NCI-H345 (cell line): ENCODE data around the gene DNM3.
"Not testable (repeated sequence)": the region's sequence is repeated elsewhere in the genome, so short reads cannot be mapped to it uniquely, and the experiment has no call there.

Experiments
- DNase-seq: peaks from one replicate; lab custom pipeline; 2025; lab: John Stamatoyannopoulos, UW

Gene DNM3

GRCh38 chr1:171841050-171841910 is at the start of gene DNM3:
Gene DNM3, plus strand, starts transcription at chr1:171841498. Its CDS starts 159 bp downstream, at chr1:171841657.
- peak; percentile 71 for DNase-seq

GRCh38 chr1:171792656-171793369 is 48.5 kb upstream of the DNM3 start:
- DNase-seq = no peak

- DNase-seq = no peak
Measured at GRCh38 chr1:171793636-171794035, 47.7 kb upstream of the DNM3 start.

DNA sequence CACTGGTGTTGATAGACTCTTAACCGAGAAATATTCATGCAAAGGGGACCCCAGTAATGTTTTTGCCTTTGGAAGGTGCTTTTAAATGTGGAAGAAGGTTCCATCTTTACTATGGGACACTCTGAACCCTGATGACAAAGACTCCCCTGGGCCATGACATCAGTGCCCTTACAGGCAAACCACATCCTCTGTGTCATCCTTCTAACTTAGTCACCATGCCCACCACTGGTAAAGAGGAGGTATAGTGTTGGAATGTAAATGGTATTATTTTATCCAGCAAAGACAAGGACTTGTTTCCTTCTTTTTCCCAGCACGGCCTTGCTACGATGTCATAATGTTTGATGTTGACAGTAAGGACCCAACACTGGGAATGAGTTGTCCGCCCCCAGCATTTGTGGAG is 47.2 kb upstream of the DNM3 start:
- DNase-seq = no peak

- DNase-seq = no peak
Measured at GRCh38 chr1:171796592-171796991, 44.7 kb upstream of the DNM3 start.

GRCh38 chr1:171798311-171798710 is 43.0 kb upstream of the DNM3 start:
- DNase-seq = no peak

DNA sequence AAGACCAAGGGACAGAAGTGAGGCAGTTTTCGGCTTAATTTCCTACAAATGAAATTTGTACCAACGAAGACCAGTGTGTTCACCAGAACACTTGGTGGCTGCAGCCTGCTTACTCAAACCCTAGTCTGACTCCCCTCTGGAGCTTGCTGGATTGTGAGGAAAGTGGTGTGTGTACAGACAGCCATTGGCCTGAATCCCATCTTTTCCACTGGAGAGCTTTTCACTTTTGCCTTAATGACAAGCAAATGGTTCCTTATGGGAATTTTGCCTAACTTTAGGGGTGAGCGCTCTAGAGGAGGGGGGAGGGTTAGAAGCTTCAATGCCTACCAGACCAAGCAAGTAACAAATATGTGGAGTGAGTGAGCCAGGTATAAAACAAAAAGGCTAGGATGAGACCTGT is 42.5 kb upstream of the DNM3 start:
- DNase-seq = no peak

- no peak for DNase-seq
Measured at GRCh38 chr1:171799166-171799565, 42.1 kb upstream of the DNM3 start.

GRCh38 chr1:171799698-171800097 is 41.6 kb upstream of the DNM3 start:
- DNase-seq = not testable (repeated sequence)

DNA sequence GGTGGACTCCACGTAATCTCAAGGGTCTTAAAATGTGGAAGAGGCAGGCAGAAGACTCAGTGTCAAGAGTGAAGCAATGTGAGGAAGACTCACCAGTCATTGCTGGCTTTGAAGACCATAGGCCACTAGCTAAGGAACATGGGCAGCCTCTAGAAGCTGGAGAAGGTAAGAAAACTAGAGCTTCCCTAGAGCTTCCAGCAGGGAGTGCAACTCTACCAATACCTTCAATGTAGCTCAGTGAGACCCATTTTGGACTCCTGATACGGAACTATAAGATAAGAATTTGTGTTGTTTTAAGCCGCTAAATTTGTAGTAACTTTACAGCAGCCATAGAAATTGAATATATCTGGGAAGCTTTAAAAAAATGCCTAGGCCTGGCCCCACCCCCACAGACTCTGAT is 41.0 kb upstream of the DNM3 start:
- no peak for DNase-seq

- no peak for DNase-seq
Measured at GRCh38 chr1:171800851-171801250, 40.4 kb upstream of the DNM3 start.

GRCh38 chr1:171801487-171801891 is 39.8 kb upstream of the DNM3 start:
- peak; percentile 33 for DNase-seq

GRCh38 chr1:171802207-171802606 is 39.1 kb upstream of the DNM3 start:
- no peak for DNase-seq

- no peak for DNase-seq
Measured at GRCh38 chr1:171803045-171803444, 38.3 kb upstream of the DNM3 start.

- DNase-seq = no peak
Measured at GRCh38 chr1:171803461-171804022, 37.8 kb upstream of the DNM3 start.

DNA sequence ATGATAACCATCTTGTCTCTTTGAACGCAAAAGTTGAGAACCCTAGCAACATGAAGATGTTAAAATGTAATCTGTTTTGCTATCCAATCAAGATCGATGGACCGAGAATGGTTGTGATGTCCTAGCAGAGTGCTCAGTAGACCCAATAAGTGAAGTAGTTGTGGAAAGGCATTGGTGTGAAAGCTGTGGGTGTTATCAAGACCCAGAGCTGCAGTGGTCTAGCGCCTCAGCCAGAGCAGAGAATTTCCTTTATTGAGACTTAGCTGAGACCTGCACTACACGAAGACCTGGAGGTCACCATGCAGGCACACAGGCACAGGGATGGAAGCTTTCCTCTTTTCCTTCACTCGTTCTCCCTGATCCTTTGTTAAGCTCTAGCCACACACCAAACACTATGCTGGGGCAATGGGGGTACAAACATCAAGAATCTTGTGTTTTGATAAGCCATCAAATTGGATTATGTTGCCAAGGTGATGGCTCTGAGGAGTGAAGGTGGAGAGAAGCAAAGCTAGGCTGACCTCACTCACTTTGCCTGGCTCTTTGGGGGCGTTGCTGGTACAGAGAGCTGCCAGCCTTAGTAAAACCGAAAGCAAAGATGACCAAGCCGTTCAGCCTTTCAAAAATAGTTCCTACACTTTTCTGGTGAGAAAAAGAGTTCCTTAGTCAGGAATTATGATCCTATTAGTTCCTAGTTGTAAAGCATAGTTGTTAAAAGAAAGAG is 35.7 kb upstream of the DNM3 start:
- no peak for DNase-seq

DNA sequence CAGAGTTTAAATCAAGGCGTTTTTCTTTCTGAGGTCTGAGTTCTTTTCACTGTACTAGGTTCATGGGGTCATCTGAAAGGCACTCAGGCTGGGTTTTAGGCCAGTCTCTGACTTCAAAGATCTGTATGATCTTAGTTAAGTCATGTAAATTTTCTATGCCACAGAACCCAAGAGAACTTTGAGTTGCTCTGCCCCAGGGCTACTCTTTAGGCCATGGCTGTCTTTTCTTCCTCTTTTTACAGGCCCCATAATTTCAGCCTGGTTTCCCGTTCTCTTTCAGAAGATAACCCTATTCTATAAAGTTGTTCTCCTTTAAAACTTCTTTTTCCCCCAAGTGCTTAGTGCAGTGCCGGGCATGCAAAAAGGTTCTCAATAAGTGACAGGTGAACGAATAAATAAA is 33.7 kb upstream of the DNM3 start:
- no peak for DNase-seq

DNA sequence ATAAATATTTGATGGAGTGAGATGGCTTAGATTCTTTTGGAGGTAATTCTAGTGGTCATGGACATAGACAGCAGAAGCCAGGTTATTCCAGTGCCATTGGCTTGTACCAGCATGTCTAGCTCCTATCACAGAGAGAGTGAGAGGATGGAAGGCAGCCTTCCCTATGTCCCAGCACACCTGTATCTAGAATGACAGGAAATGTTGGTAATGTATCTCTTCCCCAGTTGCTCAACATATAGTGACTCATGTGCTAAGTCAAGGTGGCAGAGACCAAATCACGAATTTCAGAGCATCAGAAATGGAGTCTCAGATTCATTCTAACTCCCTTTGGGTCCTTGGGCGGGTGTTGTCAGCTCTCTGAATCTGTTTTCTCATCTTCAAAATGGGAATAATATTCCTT is 31.5 kb upstream of the DNM3 start:
- DNase-seq = no peak

- DNase-seq = no peak
Measured at GRCh38 chr1:171811672-171812071, 29.6 kb upstream of the DNM3 start.

GRCh38 chr1:171814692-171815091 is 26.6 kb upstream of the DNM3 start:
- DNase-seq = no peak

DNA sequence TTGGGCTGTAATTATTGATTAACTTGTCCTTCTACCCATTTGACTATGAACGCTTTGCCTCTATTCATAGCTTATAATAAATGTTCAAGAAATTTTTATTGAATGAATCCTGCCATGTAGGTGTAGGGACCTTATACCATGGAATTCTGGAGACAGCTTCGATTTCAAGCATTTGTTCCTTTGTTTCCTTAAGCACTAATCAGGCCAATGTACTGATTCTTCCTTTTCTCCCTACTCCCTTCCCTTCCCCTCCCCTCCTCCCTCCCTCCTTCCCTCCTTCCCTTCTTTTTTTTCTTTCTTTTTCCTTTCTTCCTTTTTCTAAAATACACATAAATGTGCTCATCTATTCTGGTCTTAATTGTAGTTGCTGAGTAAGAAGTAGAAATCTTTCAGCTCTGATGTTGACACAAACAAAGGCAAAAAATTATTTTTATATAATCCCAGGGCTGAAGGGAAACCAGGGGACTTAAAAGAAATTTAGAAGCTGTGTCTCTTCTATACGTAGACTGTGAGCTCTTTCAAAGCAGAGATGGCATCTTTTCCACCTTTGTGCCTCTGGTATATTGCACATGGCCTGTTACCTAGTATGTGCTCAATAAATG is 24.9 kb upstream of the DNM3 start:
- DNase-seq = no peak
